GM18498 (cell line): ENCODE results near the gene PSMD14.
A peak's percentile ranks its signal among the peaks of the same experiment; 100 is the strongest.

ENCODE experiments used
- ATAC-seq: cut with Tn5 transposase; IDR thresholded peaks from one replicate; pipeline ENCODE4 v1.9.1; 2021; ENCODE audit warnings: mild to moderate bottlenecking, moderate library complexity; ENCODE audit not compliant: unreplicated experiment

Gene PSMD14

GRCh38 chr2:161379740-161380139 is 71.5 kb downstream of the PSMD14 start:
- no peak for ATAC-seq

DNA sequence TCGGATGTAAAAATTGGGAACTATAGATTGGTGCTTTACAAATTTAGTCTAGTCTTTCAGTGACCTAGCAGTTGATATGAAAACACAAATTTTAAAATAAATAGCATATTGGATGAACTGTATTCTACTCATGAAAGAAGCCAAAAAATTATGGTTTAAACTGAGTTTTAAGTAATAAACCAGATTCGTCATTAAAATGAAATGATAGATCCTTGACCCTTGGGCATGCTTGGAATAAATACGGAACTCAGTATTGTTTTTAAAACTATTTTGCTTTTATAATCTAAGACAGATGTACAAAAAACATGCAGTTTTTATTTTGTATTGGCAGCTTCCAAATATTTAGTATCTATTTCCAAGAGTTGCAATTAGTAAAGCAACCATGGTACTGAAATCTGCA is 73.3 kb downstream of the PSMD14 start:
- no peak for ATAC-seq

DNA sequence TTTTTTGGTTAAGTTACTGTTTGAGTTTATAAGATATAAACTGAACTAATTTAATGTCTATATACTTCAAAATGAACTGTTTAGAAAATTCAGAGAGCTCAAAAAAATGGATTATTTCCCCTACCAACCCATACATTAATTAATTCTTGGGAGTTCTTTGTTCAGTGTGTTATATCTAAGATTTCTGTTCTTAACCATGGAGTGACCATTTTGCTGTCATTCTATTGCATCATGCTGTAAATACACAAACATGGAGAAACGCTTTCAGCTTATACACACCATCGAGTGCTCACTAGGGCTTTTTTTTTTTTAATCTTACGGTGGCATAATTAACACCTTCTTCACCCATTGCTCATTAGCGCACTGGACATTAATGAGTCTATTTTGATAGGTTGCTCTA is 74.5 kb downstream of the PSMD14 start:
- ATAC-seq, result no peak

- peak; percentile 78 for ATAC-seq
Measured at GRCh38 chr2:161384864-161385263, 76.6 kb downstream of the PSMD14 start.

- peak; percentile 72 for ATAC-seq
Measured at GRCh38 chr2:161386228-161386824, 78.1 kb downstream of the PSMD14 start.

DNA sequence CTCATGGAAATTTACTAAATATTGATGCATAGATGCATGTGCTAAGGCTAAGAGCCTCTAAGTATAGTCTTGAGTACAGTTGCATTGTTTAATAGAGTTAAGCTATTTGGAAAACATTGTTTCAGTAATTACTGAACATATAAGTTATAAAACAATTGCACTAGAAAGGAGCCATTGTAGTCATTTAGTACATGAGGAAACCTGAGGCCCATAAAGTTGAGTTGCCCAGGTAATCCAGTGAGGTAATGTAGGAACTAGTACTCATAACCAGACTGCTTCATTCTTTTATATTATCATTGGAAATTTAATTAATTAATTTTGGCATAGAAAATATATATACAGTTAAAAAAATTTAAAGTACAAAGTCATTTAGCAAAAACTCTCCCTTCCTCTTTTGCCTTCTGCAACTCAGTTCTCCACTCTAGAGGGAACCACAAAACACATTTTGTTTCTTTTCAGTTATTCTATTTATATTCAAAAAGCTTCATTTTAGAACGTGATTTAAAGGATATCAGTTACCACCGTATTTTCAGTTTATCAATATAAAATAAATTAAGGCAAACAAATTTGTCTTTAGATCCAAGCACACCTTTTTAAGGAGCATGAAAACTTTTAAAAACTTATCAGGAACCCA is 80.0 kb downstream of the PSMD14 start:
- no peak for ATAC-seq

GRCh38 chr2:161391737-161392506 is 83.7 kb downstream of the PSMD14 start:
- no peak for ATAC-seq

DNA sequence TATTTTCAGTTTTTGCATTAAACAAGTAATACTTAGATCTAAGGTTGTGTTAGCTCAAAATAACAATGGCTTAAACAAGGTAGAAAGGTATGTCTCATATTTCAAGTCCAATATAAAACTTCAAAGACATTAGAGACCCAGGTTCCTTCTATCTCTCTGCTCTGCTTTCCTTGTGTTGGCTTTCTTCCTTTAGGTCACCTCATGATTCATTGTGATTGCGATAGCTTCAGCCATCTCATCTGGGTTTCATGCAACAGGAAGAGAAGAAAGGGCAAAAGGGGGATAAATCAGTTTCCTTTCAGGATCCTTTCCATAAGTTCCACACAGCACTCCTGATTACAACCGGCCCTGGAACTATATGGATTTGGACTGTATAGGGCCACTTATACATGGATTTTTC is 91.9 kb downstream of the PSMD14 start:
- no peak for ATAC-seq

DNA sequence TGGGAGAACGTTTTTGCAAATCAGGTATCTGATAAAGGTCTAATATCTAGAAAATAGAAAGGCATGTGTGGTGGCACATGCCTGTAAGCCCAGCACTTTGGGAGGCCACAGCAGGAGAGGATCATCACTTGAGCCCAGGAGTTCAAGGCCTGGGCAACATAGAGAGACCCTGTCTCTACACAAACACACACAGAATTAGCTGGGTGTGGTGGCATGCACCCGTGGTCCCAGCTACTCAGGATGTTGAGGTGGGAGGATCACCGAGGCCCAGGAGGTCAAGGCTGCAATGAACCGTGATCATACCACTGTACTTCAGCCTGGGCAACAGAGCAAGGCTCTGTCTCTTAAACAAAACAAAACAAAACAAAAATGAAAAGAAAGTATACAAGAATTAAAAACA is 94.1 kb downstream of the PSMD14 start:
- ATAC-seq, result no peak

- ATAC-seq, result no peak
Measured at GRCh38 chr2:161406316-161406715, 98.1 kb downstream of the PSMD14 start.

DNA sequence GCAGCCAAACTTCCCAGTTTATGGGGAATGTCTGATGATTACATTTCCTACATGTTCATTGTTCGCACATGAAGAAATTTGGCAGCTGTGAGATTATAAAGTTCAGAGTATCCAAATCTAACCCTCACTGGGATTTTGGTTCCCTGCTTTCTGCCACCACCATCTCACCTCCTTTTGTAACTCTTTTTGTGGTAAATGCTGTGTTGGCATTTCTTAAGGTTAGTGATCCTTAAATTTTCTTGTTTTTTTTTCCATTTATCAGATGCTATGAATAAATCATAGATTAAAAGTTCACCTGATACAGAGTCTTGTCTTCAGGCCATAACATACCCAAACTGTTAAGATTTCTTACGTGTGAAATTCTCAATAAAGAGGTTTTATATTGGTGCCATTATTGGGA is 99.4 kb downstream of the PSMD14 start:
- no peak for ATAC-seq

DNA sequence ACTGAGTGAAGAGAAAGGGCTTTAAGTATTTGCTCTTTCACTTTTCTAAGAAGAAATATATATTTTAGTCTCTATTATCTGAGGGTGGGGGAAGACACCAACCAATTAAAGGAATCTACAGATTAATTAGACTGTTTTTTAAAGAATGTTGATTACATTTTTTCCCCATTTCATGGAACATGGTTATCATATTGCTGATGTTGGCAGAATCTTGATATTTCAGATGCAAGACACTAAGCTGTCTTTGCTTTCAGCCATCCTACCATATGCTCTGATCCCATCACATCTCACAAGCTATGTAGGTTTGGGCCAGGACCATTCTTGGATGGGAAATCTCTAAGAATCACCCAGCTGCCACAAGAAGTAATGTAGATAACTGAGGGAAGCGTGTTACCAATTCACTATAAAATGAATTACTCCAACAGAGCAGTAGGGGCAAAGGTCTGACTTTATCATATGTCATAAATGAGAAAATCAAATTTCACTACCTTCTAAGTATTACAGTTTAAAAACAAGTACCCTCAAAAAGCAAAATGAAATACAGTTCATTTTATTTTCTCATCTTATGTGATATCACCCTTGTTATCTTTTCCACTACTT is 101.2 kb downstream of the PSMD14 start:
- no peak for ATAC-seq

DNA sequence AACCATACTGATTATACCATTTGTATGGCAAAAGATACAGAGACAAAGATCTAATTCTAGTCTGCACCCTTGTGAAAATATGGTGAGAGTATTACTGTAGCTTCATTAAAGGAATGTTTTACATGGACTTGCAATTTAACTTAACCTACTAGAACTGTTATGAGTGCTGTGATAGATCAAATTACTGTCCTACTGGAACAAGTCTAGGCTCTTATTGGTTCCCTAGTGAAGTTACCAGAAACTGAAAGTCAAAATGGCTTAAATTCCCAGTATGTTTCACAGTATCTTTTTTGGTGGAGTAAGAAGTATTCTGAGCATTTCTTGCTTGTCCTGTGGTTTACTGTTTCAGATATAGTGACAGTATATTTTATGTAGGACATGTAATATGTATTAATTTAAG is 104.1 kb downstream of the PSMD14 start:
- ATAC-seq, result no peak

GRCh38 chr2:161414042-161415033 is 106.1 kb downstream of the PSMD14 start:
- ATAC-seq, result peak; percentile 45

- peak; percentile 28 for ATAC-seq
Measured at GRCh38 chr2:161415034-161415986, 107.1 kb downstream of the PSMD14 start.

GRCh38 chr2:161415987-161416707 is 107.9 kb downstream of the PSMD14 start, which contains the start of gene TBR1:
Gene TBR1, plus strand, starts transcription at chr2:161416297. Its CDS starts 114 bp downstream, at chr2:161416411.
- no peak for ATAC-seq

GRCh38 chr2:161416708-161417437 is 108.6 kb downstream of the PSMD14 start:
- no peak for ATAC-seq
